ENCODE data around the gene GALNT18. TPM values are rescaled to one million over a fixed set of nuclear protein-coding genes. Genes with fewer than 3 reads are reported as not detected.

GALNT18 gene
- total RNA-seq, 1 donor from 2014 or later, result not detected

GRCh38 chr11:11253497-11253896 lies 368.3 kb downstream of the GALNT18 start:
- ATAC-seq (ENCODE audit: low read depth) (no peak), DNase-seq (no peak)
- Mint-ChIP-seq H3K9me3 (no peaks in the 10 kb centered on the region), H3K4me1 (peaks cover 10% of the 10 kb centered on the region), H3K36me3 (ENCODE audit: low read depth) (no peaks in the 10 kb centered on the region), H3K4me3 (no peak overlapping the region), H3K27ac (no peak overlapping the region), H3K27me3 (peaks cover 2% of the 10 kb centered on the region)
- intact Hi-C loops (cut with micrococcal nuclease), result no loop called here
- no peak for TF ChIP-seq CTCF (IDR thresholded peaks at IDR 0.05)
- ChIA-PET CTCF (no interaction called here), POLR2A (no interaction called here)

GRCh38 chr11:11252403-11252802 lies 369.4 kb downstream of the GALNT18 start:
- intact Hi-C loops (cut with micrococcal nuclease), result no loop called here
- no peaks in the 10 kb centered on the region for H3K9me3 Mint-ChIP-seq
- ChIA-PET CTCF (no interaction called here), POLR2A (no interaction called here)
- peaks cover 2% of the 10 kb centered on the region for H3K27me3 Mint-ChIP-seq
- H3K4me3 Mint-ChIP-seq, result no peak overlapping the region
- no peak for TF ChIP-seq CTCF (IDR thresholded peaks at IDR 0.05)
- ATAC-seq (ENCODE audit: low read depth) (no peak), DNase-seq (no peak)
- peaks cover 10% of the 10 kb centered on the region for H3K4me1 Mint-ChIP-seq
- no peaks in the 10 kb centered on the region for H3K36me3 Mint-ChIP-seq (ENCODE audit: low read depth)
- H3K27ac Mint-ChIP-seq, result no peak overlapping the region

DNA sequence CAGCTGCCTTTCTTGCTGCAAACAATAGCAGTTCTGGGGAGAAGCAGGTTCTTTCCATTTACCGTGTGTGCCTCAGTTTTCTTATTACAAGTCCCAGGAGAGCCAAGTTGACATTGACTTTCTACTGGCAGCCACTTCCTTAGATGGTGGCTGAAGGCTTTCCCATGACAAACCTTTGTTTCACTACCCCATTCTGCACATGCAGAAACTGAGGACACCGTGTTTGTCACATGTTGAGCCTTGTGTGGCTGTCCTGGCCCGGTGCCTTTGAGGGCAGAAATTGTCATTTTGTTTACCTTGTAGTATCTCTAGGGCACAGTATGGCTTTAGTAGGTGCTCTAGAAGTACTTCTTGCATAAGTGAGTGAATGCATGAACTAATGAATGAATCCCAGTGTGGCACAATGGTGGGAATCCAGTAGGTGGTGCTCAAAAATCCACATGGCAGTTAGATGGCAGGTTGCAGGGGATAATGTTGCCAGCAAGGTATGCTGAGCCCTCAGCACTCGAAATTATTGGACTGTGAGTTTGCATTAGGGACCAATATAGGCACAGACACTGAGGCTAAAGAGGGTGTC lies 370.3 kb downstream of the GALNT18 start:
- intact Hi-C loops (cut with micrococcal nuclease), result no loop called here
- Mint-ChIP-seq H3K36me3 (ENCODE audit: low read depth) (no peaks in the 10 kb centered on the region), H3K4me3 (no peak overlapping the region), H3K4me1 (peaks cover 10% of the 10 kb centered on the region), H3K27me3 (peaks cover 2% of the 10 kb centered on the region), H3K27ac (no peak overlapping the region), H3K9me3 (no peaks in the 10 kb centered on the region)
- TF ChIP-seq CTCF (IDR thresholded peaks at IDR 0.05), result no peak
- ATAC-seq (ENCODE audit: low read depth) (peak; percentile 21), DNase-seq (no peak)
- ChIA-PET POLR2A (no interaction called here), CTCF (no interaction called here)

- TF ChIP-seq CTCF (IDR thresholded peaks at IDR 0.05), result no peak
- H3K36me3 Mint-ChIP-seq (ENCODE audit: low read depth), result no peaks in the 10 kb centered on the region
- intact Hi-C loops (cut with micrococcal nuclease), result no loop called here
- POLR2A ChIA-PET, result no interaction called here
- no peak overlapping the region for H3K4me3 Mint-ChIP-seq
- peaks cover 2% of the 10 kb centered on the region for H3K27me3 Mint-ChIP-seq
- CTCF ChIA-PET, result no interaction called here
- no peaks in the 10 kb centered on the region for H3K9me3 Mint-ChIP-seq
- no peak overlapping the region for H3K27ac Mint-ChIP-seq
- peaks cover 11% of the 10 kb centered on the region for H3K4me1 Mint-ChIP-seq
- DNase-seq (no peak), ATAC-seq (ENCODE audit: low read depth) (no peak)
These were observed 371.3 kb downstream of the GALNT18 start for GRCh38 chr11:11250470-11250869.

- TF ChIP-seq CTCF (IDR thresholded peaks at IDR 0.05), result no peak
- H3K9me3 Mint-ChIP-seq, result no peaks in the 10 kb centered on the region
- ATAC-seq (ENCODE audit: low read depth), result no peak
- POLR2A ChIA-PET, result no interaction called here
- CTCF ChIA-PET, result no interaction called here
- peaks cover 2% of the 10 kb centered on the region for H3K27me3 Mint-ChIP-seq
- DNase-seq, result no peak
- H3K4me3 Mint-ChIP-seq, result no peak overlapping the region
- no peak overlapping the region for H3K27ac Mint-ChIP-seq
- H3K36me3 Mint-ChIP-seq (ENCODE audit: low read depth), result no peaks in the 10 kb centered on the region
- intact Hi-C loops (cut with micrococcal nuclease), result no loop called here
- H3K4me1 Mint-ChIP-seq, result peaks cover 35% of the 10 kb centered on the region
These were observed 374.2 kb downstream of the GALNT18 start for GRCh38 chr11:11247576-11247975.

Measured in activated B cell treated with CpG ODN at 0.5 μM for 24 hours (primary cell).